Measurements from ENCODE around the gene RAC2. TPM values are rescaled to one million over a fixed set of nuclear protein-coding genes. Genes with fewer than 3 reads are reported as not detected.

Gene RAC2
- total RNA-seq, 4 donors from 2014 or later, result 17.3 to 27.1 (median 19.6) TPM

DNA sequence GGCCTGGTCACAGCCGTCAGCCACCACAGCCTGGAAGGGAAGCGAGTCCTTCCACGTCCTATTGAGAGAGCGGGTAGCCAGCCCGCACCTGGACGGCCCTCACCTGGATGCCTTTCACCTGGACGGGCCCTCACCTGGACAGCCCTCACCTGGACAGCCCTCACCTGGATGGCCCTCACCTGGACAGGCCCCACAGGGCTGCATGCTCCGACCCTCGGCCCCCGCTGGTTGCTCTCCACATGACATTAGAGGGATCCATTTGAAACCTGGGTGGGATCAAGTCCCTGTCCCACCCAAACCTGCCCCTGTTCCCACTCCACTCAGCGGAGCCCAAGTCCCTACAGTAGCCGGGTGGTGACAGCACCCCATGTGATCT lies 59.7 kb downstream of the RAC2 start:
- H3K9me3 ChIP-seq, result no peaks in the 10 kb centered on the region
- H3K27me3 ChIP-seq, result no peaks in the 10 kb centered on the region
- H3K27ac ChIP-seq, result no peak overlapping the region
- no peak overlapping the region for H3K4me3 ChIP-seq
- DNase-seq, result no peak
- 93 to 96% methylated on average over 3 to 5 of the region's 12 CpGs for WGBS, 2 donors
- no peak for TF ChIP-seq POLR2A (IDR thresholded peaks at IDR 0.05)
- no peak for TF ChIP-seq CTCF (IDR thresholded peaks at IDR 0.05)
- peaks cover 0 to 8% (median 0%) of the 10 kb centered on the region in 3 donors for H3K36me3 ChIP-seq
- peaks cover 27 to 64% (median 29%) of the 10 kb centered on the region in 3 donors for H3K4me1 ChIP-seq
- intact Hi-C loops (cut with DNase I), result no loop called here

- Histone ChIP-seq H3K27me3 (no peaks in the 10 kb centered on the region), H3K36me3 (peaks cover 0 to 8% (median 0%) of the 10 kb centered on the region in 3 donors), H3K27ac (no peak overlapping the region), H3K4me3 (no peak overlapping the region), H3K4me1 (peaks cover 27 to 64% (median 29%) of the 10 kb centered on the region in 3 donors), H3K9me3 (no peaks in the 10 kb centered on the region)
- 66 to 79% methylated on average over 9 to 15 of the region's 17 CpGs for WGBS, 2 donors
- intact Hi-C loops (cut with DNase I), result no loop called here
- no peak for TF ChIP-seq POLR2A (IDR thresholded peaks at IDR 0.05)
- no peak for TF ChIP-seq CTCF (IDR thresholded peaks at IDR 0.05)
- no peak for DNase-seq
Observed at GRCh38 chr22:37183432-37184379, 60.4 kb downstream of the RAC2 start.

DNA sequence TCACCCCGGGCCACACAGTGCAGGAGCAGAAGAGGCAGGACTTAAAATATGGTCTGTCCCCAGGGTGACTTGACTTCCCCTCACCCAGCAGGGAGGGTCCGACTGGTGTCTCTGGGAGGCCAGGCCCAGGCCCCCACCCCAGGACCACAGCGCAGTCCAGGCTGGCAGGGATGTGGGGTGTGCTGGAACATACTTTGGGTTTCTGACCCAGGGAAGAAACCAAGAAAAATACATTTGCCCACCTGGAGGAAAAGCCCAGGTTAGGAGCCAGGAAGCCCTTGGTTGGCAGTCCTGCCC lies 61.2 kb downstream of the RAC2 start:
- H3K36me3 ChIP-seq, result peaks cover 0 to 8% (median 0%) of the 10 kb centered on the region in 3 donors
- peaks cover 27 to 64% (median 29%) of the 10 kb centered on the region in 3 donors for H3K4me1 ChIP-seq
- no peaks in the 10 kb centered on the region for H3K9me3 ChIP-seq
- no peak for DNase-seq
- no peak overlapping the region for H3K27ac ChIP-seq
- no peaks in the 10 kb centered on the region for H3K27me3 ChIP-seq
- 0% methylated on average over 1 of the region's 3 CpGs; no CpG with 5 or more reads in 1 of the 2 donors for WGBS, 2 donors
- intact Hi-C loops (cut with DNase I), result no loop called here
- TF ChIP-seq POLR2A (IDR thresholded peaks at IDR 0.05), result no peak
- no peak overlapping the region for H3K4me3 ChIP-seq

- Histone ChIP-seq H3K36me3 (peaks cover 0 to 8% (median 0%) of the 10 kb centered on the region in 3 donors), H3K9me3 (no peaks in the 10 kb centered on the region), H3K27me3 (peaks cover 0 to 4% (median 0%) of the 10 kb centered on the region in 4 donors), H3K4me3 (no peak overlapping the region), H3K4me1 (peaks cover 25 to 64% (median 28%) of the 10 kb centered on the region in 3 donors), H3K27ac (no peak overlapping the region)
- TF ChIP-seq POLR2A (IDR thresholded peaks at IDR 0.05), result no peak
- WGBS, 2 donors, result 71 to 90% methylated on average over 16 to 27 of the region's 37 CpGs
- DNase-seq, result no peak
- intact Hi-C loops (cut with DNase I), result no loop called here
Observed at GRCh38 chr22:37182101-37182948, 61.7 kb downstream of the RAC2 start.

DNA sequence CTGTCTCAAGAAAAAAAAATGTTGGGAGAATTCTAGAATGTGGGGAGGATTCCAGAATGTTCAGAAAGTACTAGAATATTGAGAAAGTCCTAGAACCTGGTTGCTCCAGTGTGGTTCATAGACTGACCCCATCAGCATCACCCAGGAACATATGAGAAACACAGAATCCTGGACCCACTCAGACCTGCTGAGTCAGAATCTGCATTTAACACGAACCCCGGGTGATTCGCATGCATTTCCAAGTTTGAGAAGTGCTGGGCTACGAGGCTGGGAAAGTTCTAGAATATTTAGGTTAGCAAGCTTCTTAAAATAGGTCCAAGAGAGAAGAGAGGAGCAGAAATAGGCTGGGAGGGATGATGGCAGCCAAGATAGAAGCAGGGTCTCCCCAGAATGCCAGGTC lies 62.4 kb downstream of the RAC2 start:
- Histone ChIP-seq H3K27me3 (peaks cover 0 to 10% (median 0%) of the 10 kb centered on the region in 4 donors), H3K36me3 (peaks cover 0 to 8% (median 0%) of the 10 kb centered on the region in 3 donors), H3K4me1 (peaks cover 24 to 64% (median 25%) of the 10 kb centered on the region in 3 donors), H3K9me3 (no peaks in the 10 kb centered on the region), H3K4me3 (no peak overlapping the region), H3K27ac (no peak overlapping the region)
- WGBS, 2 donors, result 64 to 76% methylated on average over 4 of the region's 4 CpGs
- TF ChIP-seq CTCF (IDR thresholded peaks at IDR 0.05) (no peak), POLR2A (IDR thresholded peaks at IDR 0.05) (no peak)
- no peak for DNase-seq
- intact Hi-C loops (cut with DNase I), result no loop called here
